Keratinocyte (primary cell): Measurements from ENCODE around the gene SUSD4. TPM values are rescaled to one million over a fixed set of nuclear protein-coding genes. Genes with fewer than 3 reads are reported as not detected.

Source experiments
- DNase-seq: peaks from one replicate; pipeline ENCODE4 v3.0.0-alpha.2; 2011; ENCODE audit warnings: low read depth, missing footprints, low spot score
- FAIRE-seq: peaks from 2 replicates; lab custom pipeline; 2011; peaks lifted over from hg19 to GRCh38; lab: Jason Lieb, UNC
- H2AFZ ChIP-seq: 2 replicates; pipeline ENCODE4 v1.6.0; 2012; ENCODE audit warnings: low read length, control low read depth, inconsistent platforms; ENCODE audit not compliant: control insufficient read depth
- H3K27ac ChIP-seq: 2 replicates; pipeline ENCODE4 v1.5.1; 2011; ENCODE audit warnings: low read length; ENCODE audit not compliant: control insufficient read depth, insufficient read depth
- H3K27me3 ChIP-seq: 3 replicates; pipeline ENCODE4 v1.6.0; 2011; ENCODE audit warnings: low read length; ENCODE audit not compliant: control insufficient read depth, insufficient read depth; ENCODE audit errors: extremely low read depth
- H3K36me3 ChIP-seq, 2 experiments: 2 replicates in 1 of 2; 3 replicates in 1 of 2; pipeline ENCODE4 v1.5.1; 2011; ENCODE audit warnings: low read length in 2 of 2, mild to moderate bottlenecking in 1 of 2; ENCODE audit not compliant: control insufficient read depth in 2 of 2, insufficient read depth in 2 of 2; ENCODE audit errors: extremely low read depth in 1 of 2
- H3K4me1 ChIP-seq: 3 replicates; pipeline ENCODE4 v1.5.1; 2011; ENCODE audit warnings: low read length; ENCODE audit not compliant: control insufficient read depth, insufficient read depth; ENCODE audit errors: extremely low read depth
- H3K4me2 ChIP-seq: 3 replicates; pipeline ENCODE4 v1.6.0; 2011; ENCODE audit warnings: low read depth, low read length; ENCODE audit not compliant: control insufficient read depth, insufficient read depth; ENCODE audit errors: extremely low read depth
- H3K4me3 ChIP-seq, 3 experiments: fragments of 200-600 bp in 1 of 3; sonication (generic) in 1 of 3; 2 replicates in 2 of 3; 3 replicates in 1 of 3; pipeline ENCODE4 v1.5.1; 2011 to 2016; ENCODE audit warnings: low read length in 3 of 3, mild to moderate bottlenecking in 3 of 3, control low read depth in 2 of 3, inconsistent platforms in 1 of 3, low read depth in 1 of 3, mixed read lengths in 1 of 3, mixed run types in 1 of 3, moderate library complexity in 1 of 3; ENCODE audit not compliant: control insufficient read depth in 2 of 3, insufficient read depth in 2 of 3; ENCODE audit errors: extremely low read depth in 1 of 3
- H3K79me2 ChIP-seq: 2 replicates; pipeline ENCODE4 v1.6.0; 2012; ENCODE audit warnings: low read length; ENCODE audit not compliant: control insufficient read depth, insufficient read depth
- H3K9ac ChIP-seq: 3 replicates; pipeline ENCODE4 v1.6.0; 2011; ENCODE audit warnings: low read length; ENCODE audit not compliant: control insufficient read depth, insufficient read depth; ENCODE audit errors: extremely low read depth
- H3K9me1 ChIP-seq: 3 replicates; pipeline ENCODE4 v1.6.0; 2011; ENCODE audit warnings: low read length; ENCODE audit not compliant: control insufficient read depth, insufficient read depth; ENCODE audit errors: extremely low read depth
- H3K9me3 ChIP-seq: 2 replicates; pipeline ENCODE4 v1.5.1; 2012; ENCODE audit warnings: low read depth, low read length; ENCODE audit not compliant: control insufficient read depth
- H4K20me1 ChIP-seq: 3 replicates; pipeline ENCODE4 v1.6.0; 2011; ENCODE audit warnings: low read length; ENCODE audit not compliant: control insufficient read depth, insufficient read depth; ENCODE audit errors: extremely low read depth
- EZH2 ChIP-seq: IDR thresholded peaks from one replicate; pipeline ENCODE4 v1.6.1; 2012; ENCODE audit warnings: inconsistent platforms, mild to moderate bottlenecking, low read length, moderate library complexity
- dilution Hi-C: fragments of 300-500 bp; cut with MboI; formaldehyde crosslinking; loops from one replicate; pipeline ENCODE4 v1.7.0; 2020; ENCODE audit warnings: low sequenced_read_pairs; ENCODE audit not compliant: extremely low pct_ligation_motif_present
- polyA plus RNA-seq, 5 experiments: library from polyadenylated mRNA; depleted of rRNA in 3 of 5; stranded (reverse) in 3 of 5; stranded (forward) in 1 of 5; unstranded in 1 of 5; fragments of >200 nt; gene quantifications; 1 replicate in 1 of 5; 2 replicates in 3 of 5; 3 replicates in 1 of 5; pipeline versions ENCODE4 v1.2.1 to v1.2.3, GENCODE V29; 2011 to 2012; ENCODE audit warnings: missing spikeins in 2 of 5, low read depth in 1 of 5, low replicate concordance in 1 of 5
- TF ChIP-seq, protein P1 (sequence below), 3 experiments: IDR thresholded peaks in 1 of 3; conservative IDR thresholded peaks in 1 of 3; optimal IDR thresholded peaks in 1 of 3; 2 replicates in 2 of 3; 3 replicates in 1 of 3; pipeline versions ENCODE3 to v1.5.1; 2011; ENCODE audit warnings: low read length in 3 of 3, mild to moderate bottlenecking in 3 of 3, moderate library complexity in 2 of 3, control low read depth in 1 of 3, inconsistent platforms in 1 of 3; ENCODE audit not compliant: insufficient read depth in 2 of 3; ENCODE audit errors: extremely low read depth in 1 of 3

SUSD4 gene
- polyA plus RNA-seq, 1 donor (not counting 4 experiments of a cell fraction or from before 2014, with no cell fraction given) = 1.6 TPM

DNA sequence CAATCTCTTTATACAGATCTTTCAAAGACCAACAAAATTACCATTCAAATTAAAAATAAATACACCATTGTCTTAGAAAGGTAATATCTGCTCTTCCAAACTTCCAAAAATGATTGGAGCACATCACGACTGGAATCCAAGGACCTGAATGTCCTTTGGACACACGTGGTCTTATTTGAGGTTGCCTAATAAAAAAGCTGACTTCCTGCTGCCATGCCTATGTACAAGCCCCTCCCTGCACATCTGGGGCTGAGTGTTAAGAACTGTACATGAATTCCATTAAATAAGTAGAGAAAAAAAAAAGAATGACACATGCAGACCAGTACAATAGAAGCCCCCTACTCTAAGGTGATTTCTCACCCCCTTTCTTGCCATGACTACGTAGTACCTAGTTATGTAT is 73.6 kb downstream of the SUSD4 start:
- Histone ChIP-seq H3K9me1 (no peaks in the 10 kb centered on the region), H4K20me1 (no peaks in the 10 kb centered on the region), H2AFZ (no peak overlapping the region), H3K4me1 (no peaks in the 10 kb centered on the region), H3K27me3 (peaks cover 20% of the 10 kb centered on the region), H3K27ac (no peak overlapping the region), H3K4me2 (no peak overlapping the region), H3K79me2 (no peaks in the 10 kb centered on the region), H3K36me3 (no peaks in the 10 kb centered on the region), H3K9me3 (no peaks in the 10 kb centered on the region), H3K4me3 (no peak overlapping the region), H3K9ac (no peak overlapping the region)
- no peak for DNase-seq
- TF ChIP-seq EZH2 = no peak
- TF ChIP-seq, protein P1, sequence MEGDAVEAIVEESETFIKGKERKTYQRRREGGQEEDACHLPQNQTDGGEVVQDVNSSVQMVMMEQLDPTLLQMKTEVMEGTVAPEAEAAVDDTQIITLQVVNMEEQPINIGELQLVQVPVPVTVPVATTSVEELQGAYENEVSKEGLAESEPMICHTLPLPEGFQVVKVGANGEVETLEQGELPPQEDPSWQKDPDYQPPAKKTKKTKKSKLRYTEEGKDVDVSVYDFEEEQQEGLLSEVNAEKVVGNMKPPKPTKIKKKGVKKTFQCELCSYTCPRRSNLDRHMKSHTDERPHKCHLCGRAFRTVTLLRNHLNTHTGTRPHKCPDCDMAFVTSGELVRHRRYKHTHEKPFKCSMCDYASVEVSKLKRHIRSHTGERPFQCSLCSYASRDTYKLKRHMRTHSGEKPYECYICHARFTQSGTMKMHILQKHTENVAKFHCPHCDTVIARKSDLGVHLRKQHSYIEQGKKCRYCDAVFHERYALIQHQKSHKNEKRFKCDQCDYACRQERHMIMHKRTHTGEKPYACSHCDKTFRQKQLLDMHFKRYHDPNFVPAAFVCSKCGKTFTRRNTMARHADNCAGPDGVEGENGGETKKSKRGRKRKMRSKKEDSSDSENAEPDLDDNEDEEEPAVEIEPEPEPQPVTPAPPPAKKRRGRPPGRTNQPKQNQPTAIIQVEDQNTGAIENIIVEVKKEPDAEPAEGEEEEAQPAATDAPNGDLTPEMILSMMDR (optimal IDR thresholded peaks at IDR 0.05 in 1 of 3, IDR thresholded peaks at IDR 0.05 in 1 of 3, conservative IDR thresholded peaks at IDR 0.05 in 1 of 3; ENCODE audit: extremely low read depth in 1 of 3, insufficient read depth in 2 of 3, low read length in 3 of 3) = no peak
- FAIRE-seq = no peak
- dilution Hi-C loops = no loop called here

DNA sequence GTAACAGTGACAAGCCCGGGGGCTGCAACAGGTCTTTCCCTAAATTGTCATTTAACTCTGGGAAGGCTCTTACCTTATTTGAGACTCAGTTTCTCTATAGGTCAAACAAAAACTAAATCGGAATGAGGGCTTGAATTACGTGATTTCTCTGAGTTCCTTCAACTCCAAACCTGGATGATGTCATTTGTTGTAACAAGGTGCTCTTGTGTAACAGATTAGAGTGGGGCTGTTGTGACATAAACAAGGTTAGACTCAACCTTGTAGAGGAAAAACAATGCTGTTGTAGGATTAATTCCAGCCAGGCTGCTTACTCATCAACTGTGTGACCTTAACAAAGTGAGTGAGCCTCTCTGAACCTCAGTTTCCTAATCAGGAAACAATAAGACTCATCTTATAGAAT is 74.4 kb downstream of the SUSD4 start:
- H3K4me2 ChIP-seq = no peak overlapping the region
- no peak overlapping the region for H3K4me3 ChIP-seq
- dilution Hi-C loops = no loop called here
- no peaks in the 10 kb centered on the region for H3K9me3 ChIP-seq
- H3K79me2 ChIP-seq = no peaks in the 10 kb centered on the region
- FAIRE-seq (no peak), DNase-seq (no peak)
- no peak for TF ChIP-seq EZH2
- TF ChIP-seq, protein P1 (optimal IDR thresholded peaks at IDR 0.05 in 1 of 3, IDR thresholded peaks at IDR 0.05 in 1 of 3, conservative IDR thresholded peaks at IDR 0.05 in 1 of 3; ENCODE audit: extremely low read depth in 1 of 3, insufficient read depth in 2 of 3, low read length in 3 of 3) = no peak
- no peak overlapping the region for H3K27ac ChIP-seq
- H3K4me1 ChIP-seq = no peaks in the 10 kb centered on the region
- H2AFZ ChIP-seq = no peak overlapping the region
- H3K27me3 ChIP-seq = peaks cover 20% of the 10 kb centered on the region
- no peaks in the 10 kb centered on the region for H3K9me1 ChIP-seq
- no peaks in the 10 kb centered on the region for H4K20me1 ChIP-seq
- H3K9ac ChIP-seq = no peak overlapping the region
- H3K36me3 ChIP-seq = no peaks in the 10 kb centered on the region
